H1 (cell line): Measurements from ENCODE around the gene KIF1C. TPM values are rescaled to one million over a fixed set of nuclear protein-coding genes. Genes with fewer than 3 reads are reported as not detected.

Experiments used
- CTCF ChIA-PET: fragments of 300-600 bp; sonication (Branson Sonifier 250); formaldehyde crosslinking; loops from one replicate; lab custom pipeline; 2021; ENCODE audit not compliant: partially characterized antibody; lab: Charles Lee
- POLR2A ChIA-PET: fragments of 300-600 bp; sonication (Branson Sonifier 250); formaldehyde crosslinking; loops from one replicate; lab custom pipeline; 2021; ENCODE audit warnings: inconsistent platforms; ENCODE audit not compliant: partially characterized antibody; lab: Charles Lee
- DNase-seq, 2 experiments: peaks; one replicate each; pipeline versions ENCODE4 v3.0.0 to v3.0.0-alpha.2; 2010 to 2022; ENCODE audit warnings: low spot score in 2 of 2, low read depth in 1 of 2, mixed read lengths in 1 of 2
- FAIRE-seq: peaks from 2 replicates; lab custom pipeline; 2011; peaks lifted over from hg19 to GRCh38; lab: Jason Lieb, UNC
- H2AFZ ChIP-seq: 2 replicates; pipeline ENCODE4 v1.8.1; 2012; ENCODE audit warnings: low read length, inconsistent platforms
- H2AK5ac ChIP-seq: 2 replicates; pipeline ENCODE4 v1.6.1; 2013; ENCODE audit warnings: low read depth, low read length
- H2BK120ac ChIP-seq: replicated peaks from 2 replicates; pipeline ENCODE3; 2013; ENCODE audit warnings: low read depth, low read length, inconsistent platforms
- H2BK12ac ChIP-seq: 2 replicates; pipeline ENCODE4 v1.6.1; 2013; ENCODE audit warnings: low read depth, low read length
- H2BK15ac ChIP-seq: 2 replicates; pipeline ENCODE4 v1.6.1; 2013; ENCODE audit warnings: low read length
- H2BK20ac ChIP-seq: 2 replicates; pipeline ENCODE4 v1.6.1; 2013; ENCODE audit warnings: low read length
- H2BK5ac ChIP-seq: 2 replicates; pipeline ENCODE4 v1.6.1; 2013; ENCODE audit warnings: low read depth, low read length
- H3K14ac ChIP-seq: 2 replicates; pipeline ENCODE4 v1.6.1; 2013; ENCODE audit warnings: inconsistent platforms; ENCODE audit not compliant: insufficient read length
- H3K18ac ChIP-seq: 2 replicates; pipeline ENCODE4 v1.6.1; 2013; ENCODE audit warnings: low read length; ENCODE audit errors: extremely low read depth
- H3K23ac ChIP-seq: 2 replicates; pipeline ENCODE4 v1.6.1; 2013; ENCODE audit warnings: inconsistent platforms; ENCODE audit not compliant: insufficient read length
- H3K23me2 ChIP-seq: 2 replicates; pipeline ENCODE4 v1.6.1; 2013; ENCODE audit warnings: low read depth, low read length
- H3K27ac ChIP-seq: 2 replicates; pipeline ENCODE4 v1.6.1; 2011; ENCODE audit warnings: low read depth, low read length, inconsistent platforms
- H3K27me3 ChIP-seq, 4 experiments: replicated peaks in 1 of 4; 1 replicate in 1 of 4; 2 replicates in 3 of 4; pipeline versions ENCODE4 v1.6.1 to v1.8.1; 2011 to 2013; ENCODE audit warnings: low read length in 3 of 4, mild to moderate bottlenecking in 3 of 4, inconsistent platforms in 2 of 4, mixed read lengths in 2 of 4, moderate library complexity in 1 of 4; ENCODE audit not compliant: control insufficient read depth in 3 of 4, insufficient read depth in 3 of 4; ENCODE audit errors: extremely low read depth in 1 of 4
- H3K36me3 ChIP-seq, 4 experiments: 2 replicates each; pipeline versions ENCODE4 v1.6.1 to v1.8.1; 2011 to 2013; ENCODE audit warnings: mild to moderate bottlenecking in 4 of 4, low read length in 3 of 4, moderate library complexity in 2 of 4, control low read depth in 1 of 4, inconsistent platforms in 1 of 4; ENCODE audit not compliant: insufficient read depth in 4 of 4, control insufficient read depth in 2 of 4
- H3K4ac ChIP-seq: replicated peaks from 2 replicates; pipeline ENCODE3; 2013; ENCODE audit warnings: low read length, low read depth, mixed read lengths, inconsistent platforms; ENCODE audit not compliant: insufficient read length
- H3K4me1 ChIP-seq, 4 experiments: replicated peaks in 1 of 4; 1 replicate in 1 of 4; 2 replicates in 3 of 4; pipeline versions ENCODE4 v1.6.1 to v1.8.1; 2011 to 2013; ENCODE audit warnings: low read length in 3 of 4, inconsistent platforms in 2 of 4, mixed read lengths in 1 of 4; ENCODE audit not compliant: insufficient read depth in 4 of 4, control insufficient read depth in 3 of 4
- H3K4me2 ChIP-seq, 2 experiments: 2 replicates each; pipeline versions ENCODE4 v1.6.1 to v1.8.1; 2011 to 2013; ENCODE audit warnings: low read depth in 2 of 2, low read length in 2 of 2, control low read depth in 1 of 2, inconsistent platforms in 1 of 2, mild to moderate bottlenecking in 1 of 2; ENCODE audit not compliant: insufficient read depth in 1 of 2
- H3K4me3 ChIP-seq, 4 experiments: fragments of 200-600, 300-600 bp in 1 of 4; sonication (generic), shearing (Covaris generic), sonication (Bioruptor Twin) in 1 of 4; 2 replicates each; pipeline versions ENCODE4 v1.5.1 to v1.8.1; 2011 to 2016; ENCODE audit warnings: low read length in 4 of 4, low read depth in 3 of 4, control low read depth in 2 of 4, inconsistent platforms in 2 of 4, mild to moderate bottlenecking in 2 of 4, mixed read lengths in 1 of 4, moderate library complexity in 1 of 4; ENCODE audit not compliant: insufficient read depth in 2 of 4; ENCODE audit errors: extremely low read depth in 1 of 4
- H3K56ac ChIP-seq: replicated peaks from 2 replicates; pipeline ENCODE3; 2013; ENCODE audit warnings: low read depth, mild to moderate bottlenecking, mixed read lengths, low read length, inconsistent platforms; ENCODE audit not compliant: insufficient read length
- H3K79me1 ChIP-seq: 2 replicates; pipeline ENCODE4 v1.6.1; 2013; ENCODE audit warnings: low read depth, low read length, control low read depth
- H3K79me2 ChIP-seq, 2 experiments: 2 replicates each; pipeline versions ENCODE4 v1.6.1 to v1.8.1; 2012 to 2013; ENCODE audit warnings: low read length in 2 of 2, mild to moderate bottlenecking in 2 of 2, inconsistent platforms in 1 of 2; ENCODE audit not compliant: insufficient read depth in 2 of 2, control insufficient read depth in 1 of 2
- H3K9ac ChIP-seq, 4 experiments: replicated peaks in 1 of 4; 1 replicate in 1 of 4; 2 replicates in 3 of 4; pipeline versions ENCODE4 v1.6.1 to v1.8.1; 2011 to 2013; ENCODE audit warnings: low read depth in 3 of 4, low read length in 3 of 4, control low read depth in 2 of 4, mild to moderate bottlenecking in 2 of 4, moderate library complexity in 2 of 4, inconsistent platforms in 1 of 4; ENCODE audit errors: extremely low read depth in 1 of 4
- H3K9me3 ChIP-seq, 2 experiments: 2 replicates each; pipeline versions ENCODE4 v1.6.1 to v1.8.1; 2012 to 2013; ENCODE audit warnings: mild to moderate bottlenecking in 2 of 2, moderate library complexity in 2 of 2, control low read depth in 1 of 2, inconsistent platforms in 1 of 2, low read depth in 1 of 2, low read length in 1 of 2, mixed read lengths in 1 of 2; ENCODE audit not compliant: insufficient read depth in 2 of 2
- H4K20me1 ChIP-seq, 2 experiments: replicated peaks in 1 of 2; 2 replicates each; pipeline versions ENCODE3 to v1.8.1; 2011 to 2013; ENCODE audit warnings: inconsistent platforms in 2 of 2, low read length in 2 of 2, mild to moderate bottlenecking in 1 of 2; ENCODE audit not compliant: insufficient read depth in 2 of 2, control insufficient read depth in 1 of 2
- H4K5ac ChIP-seq: 2 replicates; pipeline ENCODE4 v1.6.1; 2013; ENCODE audit warnings: low read length, low read depth, mixed read lengths, inconsistent platforms; ENCODE audit not compliant: insufficient read length
- H4K8ac ChIP-seq: 2 replicates; pipeline ENCODE4 v1.8.0; 2013; ENCODE audit warnings: mild to moderate bottlenecking, moderate library complexity, low read length, inconsistent platforms; ENCODE audit not compliant: insufficient read depth; ENCODE audit errors: extremely low read depth
- H4K91ac ChIP-seq: replicated peaks from 2 replicates; pipeline ENCODE3; 2013; ENCODE audit warnings: low read length, mixed read lengths, inconsistent platforms; ENCODE audit not compliant: insufficient read length
- ATF2 ChIP-seq: IDR thresholded peaks from 2 replicates; pipeline ENCODE4 v1.6.1; 2012; ENCODE audit warnings: low read length, inconsistent platforms
- CREB1 ChIP-seq: IDR thresholded peaks from 2 replicates; pipeline ENCODE4 v1.6.1; 2012; ENCODE audit warnings: inconsistent platforms
- MAX ChIP-seq: IDR thresholded peaks from 2 replicates; pipeline ENCODE4 v1.6.1; 2012; ENCODE audit warnings: inconsistent platforms
- NRF1 ChIP-seq: IDR thresholded peaks from 2 replicates; pipeline ENCODE4 v1.6.1; 2011; ENCODE audit warnings: mild to moderate bottlenecking, low read depth, low read length, improper control_type of control experiment
- RBBP5 ChIP-seq: IDR thresholded peaks from 2 replicates; pipeline ENCODE4 v1.7.1; 2012; ENCODE audit warnings: low read depth, mild to moderate bottlenecking, inconsistent platforms, low read length, moderate library complexity, borderline replicate concordance
- SAP30 ChIP-seq: fragments of 300-600 bp; sonication (generic); IDR thresholded peaks from 2 replicates; pipeline ENCODE4 v1.7.1; 2012; ENCODE audit warnings: low read length, moderate library complexity, mild to moderate bottlenecking, inconsistent platforms; ENCODE audit not compliant: insufficient read depth, insufficient replicate concordance
- SIN3A ChIP-seq, 2 experiments: IDR thresholded peaks in 1 of 2; conservative IDR thresholded peaks in 1 of 2; 2 replicates each; pipeline ENCODE4 v1.6.1; 2011 to 2012; ENCODE audit warnings: low read length in 2 of 2, improper control_type of control experiment in 1 of 2, low read depth in 1 of 2, mild to moderate bottlenecking in 1 of 2
- WGBS, 2 experiments: shearing (Covaris generic) in 1 of 2; methylation state at CpG; one replicate each; pipeline versions ENCODE4 v1.1.6 to v1.1.7; 2013 to 2015; ENCODE audit warnings: low lambda C conversion rate in 2 of 2, mixed read lengths in 2 of 2, inconsistent platforms in 1 of 2, low coverage in 1 of 2, missing lambda C conversion rate in 1 of 2; ENCODE audit not compliant: insufficient replicate concordance in 2 of 2, insufficient coverage in 1 of 2, insufficient read length in 1 of 2; ENCODE audit errors: extremely low coverage in 1 of 2, missing lambda C conversion rate in 1 of 2; 5-methylcytosine and 5-hydroxymethylcytosine counted together
- polyA plus RNA-seq, 7 experiments: library from polyadenylated mRNA; depleted of rRNA in 3 of 7; stranded (reverse) in 5 of 7; unstranded in 2 of 7; fragments of >200 nt in 5 of 7; fragments of 200-250 nt in 2 of 7; gene quantifications; 1 replicate in 5 of 7; 2 replicates in 1 of 7; 4 replicates in 1 of 7; pipeline versions ENCODE4 v1.2.1 to v1.2.3, GENCODE V29; 2011 to 2013; ENCODE audit warnings: missing spikeins in 2 of 7, mixed read lengths in 2 of 7
- total RNA-seq: library from RNA; stranded (reverse); fragmentation: NEBNext Ultra II Directional; extraction: Animal tissue kit (Norgen Biotek cat#: 25700); gene quantifications from 2 replicates; pipeline ENCODE4 v1.2.1, GENCODE V29; 2021

The KIF1C gene
- total and polyA plus RNA-seq, 2 of the 8 experiments (the other 6 are each of a cell fraction or from before 2014, with no cell fraction given): 14.3 to 114 TPM

- Histone ChIP-seq H3K9me3 (no peaks in the 10 kb centered on the region), H3K9ac (peak within 1 kb of the TSS in 3 of 4 experiments; percentile 20 to 36 (median 20); a peak in 3 of 7 replicates), H3K4me2 (peak within 1 kb of the TSS; percentile 82 to 96), H2BK120ac (no peak within 1 kb of the TSS), H2BK5ac (no peak within 1 kb of the TSS; the same call in 1 of the 2 replicates), H2AK5ac (no peak within 1 kb of the TSS), H3K27me3 (peaks cover 0 to 11% (median 9%) of the 10 kb centered on the region in 4 experiments; a peak in 6 of 7 replicates), H4K5ac (peak within 1 kb of the TSS; percentile 38), H2AFZ (peak within 1 kb of the TSS; percentile 48; the same call in 1 of the 2 replicates), H4K8ac (peak within 1 kb of the TSS; percentile 41; the same call in 1 of the 2 replicates), H3K4ac (no peak within 1 kb of the TSS), H2BK20ac (no peak within 1 kb of the TSS), H3K23me2 (peaks cover 8% of the 10 kb centered on the region; the same call in 1 of the 2 replicates), H3K36me3 (no peaks in the 10 kb centered on the region), H3K79me1 (no peaks in the 10 kb centered on the region), H2BK12ac (no peak within 1 kb of the TSS), H3K27ac (no peak within 1 kb of the TSS), H3K4me1 (peaks cover 0 to 7% (median 4%) of the 10 kb centered on the region in 4 experiments; a peak in 5 of 7 replicates), H4K20me1 (no peaks in the 10 kb centered on the region), H3K23ac (no peak within 1 kb of the TSS), H3K18ac (peak within 1 kb of the TSS; percentile 60), H3K56ac (peak within 1 kb of the TSS; percentile 17), H2BK15ac (0 out of 2 replicates have a peak within 1 kb of the TSS, but pooled peaks have one; percentile 46), H3K79me2 (no peaks in the 10 kb centered on the region), H4K91ac (no peak within 1 kb of the TSS), H3K4me3 (peak within 1 kb of the TSS; percentile 59 to 85 (median 66)), H3K14ac (no peak within 1 kb of the TSS)
- 2% methylated on average over 74 of the region's 78 CpGs; no CpG with 5 or more reads in 1 of the 2 experiments for WGBS, 2 experiments
- FAIRE-seq (no peak), DNase-seq (peak in 1 of 2 experiments; percentile 93)
- POLR2A ChIA-PET: interaction anchor here (0.9 to 10.7 kb wide), 13 partner anchors 9 to 87 kb away, joined by 3 to 128 read pairs (median 3); partner anchors contain the start of genes ENO3, INCA1, KIF1C and PFN1
- CTCF ChIA-PET: interaction anchor here (0.6 to 6.4 kb wide), 16 partner anchors 8 to 157 kb away, joined by 3 to 43 read pairs (median 4); partner anchors contain the start of genes CHRNE, INCA1 and KIF1C
- 0 out of 2 replicates have a peak, but pooled peaks have one; percentile 20 for TF ChIP-seq ATF2
- TF ChIP-seq NRF1: no peak
- peak in 1 of 2 experiments; percentile 22; a peak in 2 of 4 replicates for TF ChIP-seq SIN3A (conservative IDR thresholded peaks at IDR 0.05 in 1 of 2, IDR thresholded peaks at IDR 0.05 in 1 of 2; ENCODE audit: low read depth in 1 of 2, low read length in 2 of 2)
- TF ChIP-seq SAP30: no peak
- 0 out of 2 replicates have a peak, but pooled peaks have one; percentile 19 for TF ChIP-seq RBBP5
- TF ChIP-seq CREB1: peak; percentile 84
- 0 out of 2 replicates have a peak, but pooled peaks have one; percentile 68 for TF ChIP-seq MAX
These were observed 10.6 kb upstream of the KIF1C start, which contains the start of gene CAMTA2 for GRCh38 chr17:4986951-4987766. Gene CAMTA2 (minus strand): TSS chr17:4987675. CDS start chr17:4986222, 1,453 bp downstream.
